ENCODE data around the gene PRKRIP1. TPM values are rescaled to one million over a fixed set of nuclear protein-coding genes. Genes with fewer than 3 reads are reported as not detected.
"Not testable (repeated sequence)": the region's sequence is repeated elsewhere in the genome, so short reads cannot be mapped to it uniquely, and the experiment has no call there.

The PRKRIP1 gene
- total and polyA plus RNA-seq, 4 donors = 14.6 to 29.2 (median 23.6) TPM

DNA sequence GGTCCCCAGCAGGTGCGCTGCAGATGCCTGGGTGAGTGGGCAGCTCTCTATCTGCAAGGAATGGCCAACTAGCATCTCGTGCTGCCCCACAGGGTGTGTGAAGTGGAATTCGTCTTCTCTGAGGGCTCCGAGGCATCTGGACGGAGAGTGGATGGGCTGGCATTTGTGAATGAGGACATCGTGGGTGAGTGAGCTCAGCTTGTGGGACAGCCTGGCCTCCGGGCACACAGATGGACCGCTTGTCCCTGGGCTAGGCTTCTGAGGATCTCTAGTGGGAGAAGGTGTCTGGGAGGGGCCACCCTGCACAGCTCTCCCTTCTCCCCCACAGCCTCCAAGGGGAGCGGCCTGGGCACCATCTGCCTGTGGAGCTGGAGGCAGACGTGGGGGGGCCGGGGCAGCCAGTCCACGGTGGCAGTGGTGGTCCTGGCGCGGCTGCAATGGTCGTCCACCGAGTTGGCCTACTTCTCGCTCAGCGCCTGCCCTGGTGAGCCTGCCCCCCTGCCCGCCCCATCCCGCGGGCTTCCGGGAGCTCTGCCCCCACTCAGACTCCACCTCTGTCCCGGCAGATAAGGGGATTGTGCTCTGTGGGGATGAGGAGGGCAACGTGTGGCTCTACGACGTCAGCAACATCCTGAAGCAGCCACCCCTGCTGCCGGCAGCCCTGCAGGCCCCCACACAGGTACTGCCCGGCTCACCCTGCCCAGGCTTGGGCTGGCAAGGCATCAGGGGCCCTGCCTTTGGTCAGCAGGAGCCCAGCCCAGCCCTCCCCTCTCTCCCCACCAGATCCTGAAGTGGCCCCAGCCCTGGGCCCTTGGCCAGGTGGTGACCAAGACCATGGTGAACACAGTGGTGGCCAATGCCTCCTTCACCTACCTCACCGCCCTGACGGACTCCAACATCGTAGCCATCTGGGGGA is 76.2 kb downstream of the PRKRIP1 start:
- 76 to 78% methylated on average over 26 to 31 of the region's 31 CpGs for WGBS, 2 donors
- TF ChIP-seq, protein P1, sequence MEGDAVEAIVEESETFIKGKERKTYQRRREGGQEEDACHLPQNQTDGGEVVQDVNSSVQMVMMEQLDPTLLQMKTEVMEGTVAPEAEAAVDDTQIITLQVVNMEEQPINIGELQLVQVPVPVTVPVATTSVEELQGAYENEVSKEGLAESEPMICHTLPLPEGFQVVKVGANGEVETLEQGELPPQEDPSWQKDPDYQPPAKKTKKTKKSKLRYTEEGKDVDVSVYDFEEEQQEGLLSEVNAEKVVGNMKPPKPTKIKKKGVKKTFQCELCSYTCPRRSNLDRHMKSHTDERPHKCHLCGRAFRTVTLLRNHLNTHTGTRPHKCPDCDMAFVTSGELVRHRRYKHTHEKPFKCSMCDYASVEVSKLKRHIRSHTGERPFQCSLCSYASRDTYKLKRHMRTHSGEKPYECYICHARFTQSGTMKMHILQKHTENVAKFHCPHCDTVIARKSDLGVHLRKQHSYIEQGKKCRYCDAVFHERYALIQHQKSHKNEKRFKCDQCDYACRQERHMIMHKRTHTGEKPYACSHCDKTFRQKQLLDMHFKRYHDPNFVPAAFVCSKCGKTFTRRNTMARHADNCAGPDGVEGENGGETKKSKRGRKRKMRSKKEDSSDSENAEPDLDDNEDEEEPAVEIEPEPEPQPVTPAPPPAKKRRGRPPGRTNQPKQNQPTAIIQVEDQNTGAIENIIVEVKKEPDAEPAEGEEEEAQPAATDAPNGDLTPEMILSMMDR (IDR thresholded peaks at IDR 0.05; ENCODE audit: control extremely low read depth, extremely low read depth) = no peak
- Histone ChIP-seq H3K9ac (ENCODE audit: insufficient read depth in 1 of 2, low read length in 2 of 2) (no peak overlapping the region), H3K4me1 (ENCODE audit: control insufficient read depth in 5 of 5, insufficient read depth in 5 of 5, low read length in 5 of 5) (no peaks in the 10 kb centered on the region), H3K36me3 (ENCODE audit: control insufficient read depth in 4 of 4, insufficient read depth in 4 of 4, low read length in 4 of 4) (peaks cover 0 to 32% (median 2%) of the 10 kb centered on the region in 4 donors), H3K27ac (ENCODE audit: low read depth in 1 of 2, low read length in 1 of 2) (no peak overlapping the region), H3K27me3 (ENCODE audit: control insufficient read depth in 3 of 3, insufficient read depth in 3 of 3, low read length in 2 of 3) (no peaks in the 10 kb centered on the region), H3K4me3 (no peak overlapping the region), H3K9me3 (ENCODE audit: control insufficient read depth in 4 of 4, insufficient read depth in 3 of 4, low read length in 3 of 4) (no peaks in the 10 kb centered on the region)
- ATAC-seq (ENCODE audit: insufficient read depth, low FRiP score) (no peak), DNase-seq (no peak)

DNA sequence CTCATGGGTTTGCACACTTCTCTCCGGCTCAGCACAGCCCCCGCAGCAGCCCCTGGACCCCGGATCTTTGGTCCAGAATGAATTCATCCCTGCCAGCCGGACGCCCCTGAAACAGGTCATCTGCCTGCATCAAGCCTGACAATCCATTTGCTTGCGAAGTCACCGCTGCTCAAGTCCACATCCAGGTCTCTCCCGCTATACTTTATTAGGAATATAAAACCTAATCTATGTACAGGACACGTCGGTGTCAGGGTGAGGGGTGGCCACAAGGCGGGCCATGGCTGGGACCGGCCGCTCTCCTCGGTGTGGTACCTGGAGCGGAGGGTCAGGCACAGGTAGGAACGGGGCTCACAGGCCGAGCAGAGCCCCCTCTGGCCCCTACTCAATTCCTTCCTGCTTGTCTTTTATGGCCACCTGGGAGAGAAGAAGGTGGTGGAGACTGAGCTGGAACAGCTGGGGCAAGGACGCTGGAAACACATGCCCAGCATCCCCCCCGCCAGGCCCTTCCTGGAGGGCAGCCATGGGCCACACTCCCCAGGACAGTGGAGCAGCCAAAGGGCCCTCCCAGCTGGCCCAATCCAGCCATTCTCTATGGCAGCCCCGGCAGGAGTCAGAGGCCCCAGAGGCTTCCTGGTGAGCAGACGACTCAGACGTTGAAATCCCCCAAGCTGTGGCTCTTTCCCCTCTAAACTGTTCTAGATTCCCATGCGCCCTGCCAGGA is 77.3 kb downstream of the PRKRIP1 start:
- WGBS, 2 donors = 86 to 90% methylated on average over 23 of the region's 23 CpGs
- Histone ChIP-seq H3K27ac (ENCODE audit: low read depth in 1 of 2, low read length in 1 of 2) (no peak overlapping the region), H3K36me3 (ENCODE audit: control insufficient read depth in 4 of 4, insufficient read depth in 4 of 4, low read length in 4 of 4) (peaks cover 0 to 25% (median 2%) of the 10 kb centered on the region in 4 donors), H3K4me3 (no peak overlapping the region), H3K27me3 (ENCODE audit: control insufficient read depth in 3 of 3, insufficient read depth in 3 of 3, low read length in 2 of 3) (no peaks in the 10 kb centered on the region), H3K9me3 (ENCODE audit: control insufficient read depth in 4 of 4, insufficient read depth in 3 of 4, low read length in 3 of 4) (no peaks in the 10 kb centered on the region), H3K4me1 (ENCODE audit: control insufficient read depth in 5 of 5, insufficient read depth in 5 of 5, low read length in 5 of 5) (no peaks in the 10 kb centered on the region), H3K9ac (ENCODE audit: insufficient read depth in 1 of 2, low read length in 2 of 2) (no peak overlapping the region)
- ATAC-seq (ENCODE audit: insufficient read depth, low FRiP score) (no peak), DNase-seq (no peak)
- TF ChIP-seq, protein P1 (IDR thresholded peaks at IDR 0.05; ENCODE audit: control extremely low read depth, extremely low read depth) = no peak

DNA sequence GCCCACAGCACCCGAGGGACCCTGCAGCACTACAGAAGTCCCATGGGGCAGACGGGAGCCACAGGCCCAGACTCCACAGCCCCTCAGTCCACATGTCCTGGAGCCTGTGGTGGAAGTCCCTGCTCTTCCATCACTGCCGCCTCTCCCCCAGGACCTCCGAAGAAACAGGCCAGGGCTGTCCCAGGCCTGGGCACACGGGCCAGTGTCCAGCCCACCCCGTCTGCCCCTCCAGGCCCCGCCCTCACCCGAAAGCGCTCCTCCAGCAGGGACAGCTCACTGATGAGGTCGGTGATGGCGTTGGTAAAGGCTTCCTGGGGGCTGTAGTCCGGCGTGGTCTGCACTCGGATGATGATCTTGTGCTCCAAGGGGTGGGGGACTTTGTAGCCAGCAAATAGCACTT is 78.0 kb downstream of the PRKRIP1 start:
- not testable (repeated sequence) for H3K27me3 ChIP-seq (ENCODE audit: control insufficient read depth in 3 of 3, insufficient read depth in 3 of 3, low read length in 2 of 3); H3K9me3 ChIP-seq (ENCODE audit: control insufficient read depth in 4 of 4, insufficient read depth in 3 of 4, low read length in 3 of 4); H3K9ac ChIP-seq (ENCODE audit: insufficient read depth in 1 of 2, low read length in 2 of 2); H3K27ac ChIP-seq (ENCODE audit: low read depth in 1 of 2, low read length in 1 of 2); H3K4me1 ChIP-seq (ENCODE audit: control insufficient read depth in 5 of 5, insufficient read depth in 5 of 5, low read length in 5 of 5); H3K4me3 ChIP-seq; ATAC-seq (ENCODE audit: insufficient read depth, low FRiP score); DNase-seq
- 86 to 94% methylated on average over 10 to 11 of the region's 14 CpGs for WGBS, 2 donors
- peaks cover 0 to 23% (median 2%) of the 10 kb centered on the region in 4 donors for H3K36me3 ChIP-seq (ENCODE audit: control insufficient read depth in 4 of 4, insufficient read depth in 4 of 4, low read length in 4 of 4)

GRCh38 chr7:102474736-102475435 is 78.7 kb downstream of the PRKRIP1 start:
- not testable (repeated sequence) for H3K4me1 ChIP-seq (ENCODE audit: control insufficient read depth in 5 of 5, insufficient read depth in 5 of 5, low read length in 5 of 5)
- 79 to 85% methylated on average over 9 of the region's 19 CpGs for WGBS, 2 donors
- peaks cover 0 to 19% (median 2%) of the 10 kb centered on the region in 4 donors for H3K36me3 ChIP-seq (ENCODE audit: control insufficient read depth in 4 of 4, insufficient read depth in 4 of 4, low read length in 4 of 4)

More at GRCh38 chr7:102474736-102475435, 78.7 kb downstream of the PRKRIP1 start:
- not testable (repeated sequence) for H3K9ac ChIP-seq (ENCODE audit: insufficient read depth in 1 of 2, low read length in 2 of 2); H3K4me3 ChIP-seq; DNase-seq; H3K27me3 ChIP-seq (ENCODE audit: control insufficient read depth in 3 of 3, insufficient read depth in 3 of 3, low read length in 2 of 3); H3K27ac ChIP-seq (ENCODE audit: low read depth in 1 of 2, low read length in 1 of 2); ATAC-seq (ENCODE audit: insufficient read depth, low FRiP score); H3K9me3 ChIP-seq (ENCODE audit: control insufficient read depth in 4 of 4, insufficient read depth in 3 of 4, low read length in 3 of 4)

Small RNAs within 50 kb of the gene (small RNA-seq; reads per million reads assigned to genes)
- not detected for gene AC091390.4 (ENCODE audit: low replicate concordance)
- not detected for gene MIR548O (ENCODE audit: low replicate concordance)

Other genes starting within 250 kb of the PRKRIP1 start
- gene SH2B2, start 109.5 kb upstream of the PRKRIP1 start, total RNA-seq = 1 to 10 TPM; 3.3 to 9.7 TPM
- gene SH2B2, start 109.5 kb upstream of the PRKRIP1 start, polyA plus RNA-seq = 1 to 10 TPM; 5.1 to 9.4 TPM
- not detected for gene SPDYE6, start 39.9 kb upstream of the PRKRIP1 start, total RNA-seq
- under 1 TPM; 0.08 to 0.10 TPM for gene SPDYE6, start 39.9 kb upstream of the PRKRIP1 start, polyA plus RNA-seq
- gene ORAI2, start 37.2 kb downstream of the PRKRIP1 start, total RNA-seq = 10 to 100 TPM; 15.0 to 39.8 TPM
- gene ORAI2, start 37.2 kb downstream of the PRKRIP1 start, polyA plus RNA-seq = 10 to 100 TPM in 1 of 2 donors, 1 to 10 TPM in 1; 7.6 to 48.9 TPM
- gene ALKBH4, start 68.5 kb downstream of the PRKRIP1 start, total RNA-seq = 10 to 100 TPM; 10.2 to 13.8 TPM
- 10 to 100 TPM in 1 of 2 donors, 1 to 10 TPM in 1; 7.9 to 10.3 TPM for gene ALKBH4, start 68.5 kb downstream of the PRKRIP1 start, polyA plus RNA-seq
- gene LRWD1, start 68.6 kb downstream of the PRKRIP1 start, total RNA-seq = 10 to 100 TPM; 23.5 to 28.4 TPM
- 10 to 100 TPM; 12.3 to 31.5 TPM for gene LRWD1, start 68.6 kb downstream of the PRKRIP1 start, polyA plus RNA-seq
- gene POLR2J, start 82.6 kb downstream of the PRKRIP1 start, total RNA-seq = 10 to 100 TPM; 10.3 to 45.0 TPM
- 100 to 1,000 TPM in 1 of 2 donors, 10 to 100 TPM in 1; 66.2 to 151 TPM for gene POLR2J, start 82.6 kb downstream of the PRKRIP1 start, polyA plus RNA-seq
- 10 to 100 TPM in 1 of 2 donors, 1 to 10 TPM in 1; 9.7 to 11.4 TPM for gene RASA4B, start 121.4 kb downstream of the PRKRIP1 start, total RNA-seq
- gene RASA4B, start 121.4 kb downstream of the PRKRIP1 start, polyA plus RNA-seq = 10 to 100 TPM in 1 of 2 donors, 1 to 10 TPM in 1; 7.3 to 24.6 TPM
- 10 to 100 TPM; 17.4 to 23.7 TPM for gene UPK3BL2, start 147.3 kb downstream of the PRKRIP1 start, total RNA-seq
- 10 to 100 TPM; 12.5 to 17.3 TPM for gene UPK3BL2, start 147.3 kb downstream of the PRKRIP1 start, polyA plus RNA-seq
- gene SPDYE2, start 154.9 kb downstream of the PRKRIP1 start, total RNA-seq = under 1 TPM; 0.23 to 0.34 TPM
- under 1 TPM in 1 of 2 donors, not detected in 1; 0.14 TPM for gene SPDYE2, start 154.9 kb downstream of the PRKRIP1 start, polyA plus RNA-seq
- gene POLR2J3, start 176.2 kb downstream of the PRKRIP1 start, total RNA-seq = 10 to 100 TPM; 34.5 to 51.3 TPM
- gene POLR2J3, start 176.2 kb downstream of the PRKRIP1 start, polyA plus RNA-seq = 100 to 1,000 TPM in 1 of 2 donors, 10 to 100 TPM in 1; 47.5 to 126 TPM
- 10 to 100 TPM; 21.0 to 31.2 TPM for gene RASA4, start 220.4 kb downstream of the PRKRIP1 start, total RNA-seq
- 10 to 100 TPM; 15.4 to 56.2 TPM for gene RASA4, start 220.4 kb downstream of the PRKRIP1 start, polyA plus RNA-seq
- gene UPK3BL1, start 246.4 kb downstream of the PRKRIP1 start, total RNA-seq = 10 to 100 TPM; 11.2 to 27.0 TPM
- 10 to 100 TPM; 18.5 to 54.3 TPM for gene UPK3BL1, start 246.4 kb downstream of the PRKRIP1 start, polyA plus RNA-seq